Measurements from ENCODE around the gene ISM2.

The ISM2 gene

GRCh38 chr14:77459072-77459723 is 39.4 kb downstream of the ISM2 start:
- DNase-seq, result peak; percentile 81

- DNase-seq, result peak; percentile 67
Observed at GRCh38 chr14:77458249-77458950, 40.2 kb downstream of the ISM2 start.

DNA sequence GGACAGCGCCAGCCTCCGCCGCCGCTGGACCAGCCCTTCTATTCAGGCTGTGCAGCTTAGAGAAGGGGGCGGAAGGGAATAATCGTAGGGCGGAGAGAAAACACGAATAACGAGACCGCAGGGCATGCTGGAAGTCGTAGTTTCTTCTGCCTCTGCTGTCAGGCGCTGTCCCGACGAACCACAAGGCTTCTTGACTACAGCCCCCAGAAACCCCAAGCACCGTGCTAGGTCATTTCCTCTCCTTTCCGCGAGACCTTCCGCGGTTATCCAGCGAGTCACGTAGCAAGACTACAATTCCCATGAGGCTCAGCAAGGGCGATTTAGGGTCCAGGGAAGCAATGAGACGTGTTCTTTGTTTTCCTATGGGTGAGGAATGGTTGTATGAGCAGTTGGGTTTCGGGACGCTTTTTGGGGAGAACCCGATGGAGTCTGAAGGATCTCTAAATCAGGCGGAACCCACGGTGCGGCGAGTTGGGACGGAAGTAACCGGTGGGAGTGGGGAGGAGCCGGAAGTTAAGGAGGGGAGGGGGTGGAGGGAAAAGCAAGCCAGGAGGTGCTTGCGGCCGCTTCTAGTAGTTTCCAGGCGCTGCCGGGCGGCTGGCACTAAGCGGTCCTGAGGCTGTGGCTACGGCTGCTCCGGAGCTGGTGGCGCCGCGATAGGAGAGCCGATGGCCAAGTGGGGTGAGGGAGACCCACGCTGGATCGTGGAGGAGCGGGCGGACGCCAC is 40.9 kb downstream of the ISM2 start, which contains the start of the genes AHSA1 and VIPAS39:
TSS of gene AHSA1 (plus strand) at position 572 of the 727 bp plus-strand sequence. CDS start at position 669, 97 bp downstream.
TSS of gene VIPAS39 (minus strand) at position 80 of the 727 bp plus-strand sequence. CDS start 3,499 bp downstream, outside the sequence.
- peak; percentile 100 for DNase-seq

DNA sequence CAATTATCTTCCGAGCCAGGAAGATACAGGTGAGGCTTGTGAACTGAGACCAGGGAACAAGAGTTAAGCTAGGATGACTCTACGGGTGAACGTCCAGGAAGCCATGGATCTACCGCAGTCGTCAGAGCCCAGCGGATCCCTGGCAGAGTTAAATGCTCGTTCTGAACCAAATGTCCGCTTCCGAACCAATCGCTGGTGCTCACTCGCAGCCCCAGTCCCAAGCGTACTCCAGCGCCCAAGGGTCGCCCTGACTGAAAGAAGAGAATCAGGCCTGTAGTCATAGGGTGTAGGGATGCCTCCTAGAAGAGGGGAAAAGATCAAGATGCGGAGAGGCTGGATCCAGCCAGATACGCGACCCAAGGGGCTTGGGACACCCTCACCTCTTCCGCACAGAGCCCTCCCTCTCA is 41.5 kb downstream of the ISM2 start:
- DNase-seq, result peak; percentile 69

DNA sequence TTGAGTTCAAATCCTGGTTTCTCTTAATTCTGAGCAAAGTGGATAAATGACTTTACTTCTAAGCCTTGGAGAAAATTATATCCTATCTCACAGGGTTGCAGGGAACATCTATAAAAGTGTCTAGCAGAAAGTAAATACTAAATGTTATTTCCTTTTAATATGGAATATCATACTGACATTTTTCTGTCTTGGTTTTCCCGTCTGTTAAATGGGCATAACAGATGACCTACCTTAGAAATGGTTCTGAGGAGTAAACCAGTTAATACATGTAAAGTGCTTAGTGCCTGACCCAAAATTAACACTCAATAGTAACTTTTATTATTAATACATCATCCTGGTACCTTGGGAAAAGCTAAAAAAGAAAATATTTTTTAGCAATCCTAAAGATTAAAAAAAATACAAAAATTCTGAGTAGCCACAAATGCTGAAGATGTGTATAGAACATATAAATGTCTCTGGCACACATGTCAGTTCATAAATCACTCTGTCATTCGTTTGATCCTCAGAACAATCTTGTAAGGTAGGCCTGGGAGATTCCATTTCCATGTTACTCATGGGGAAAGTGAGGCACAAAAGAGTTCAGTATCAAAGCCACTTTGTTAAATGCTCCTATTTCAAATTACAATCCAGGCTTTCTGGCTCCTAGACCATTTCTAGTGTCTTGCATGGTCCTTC is 42.5 kb downstream of the ISM2 start:
- DNase-seq, result no peak

DNA sequence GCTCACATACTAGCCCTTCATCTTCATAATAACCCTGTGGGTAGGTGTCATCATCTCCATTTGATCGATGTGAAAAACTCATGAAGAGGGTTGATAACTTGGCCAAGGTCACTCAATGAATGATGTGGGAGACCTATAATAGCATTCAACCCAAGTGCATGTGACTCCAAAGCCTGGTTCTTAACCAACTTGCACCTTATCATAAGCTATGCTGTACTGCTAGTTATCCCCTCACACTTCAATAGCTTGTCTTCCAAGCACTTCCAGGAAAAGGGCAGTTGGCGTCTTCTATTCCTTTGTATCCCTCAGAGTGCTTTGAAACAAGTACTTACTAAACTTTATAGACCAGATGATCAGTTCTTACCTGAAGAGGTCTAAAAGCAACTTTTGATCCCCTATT is 56.4 kb downstream of the ISM2 start:
- DNase-seq, result no peak

- no peak for DNase-seq
Observed at GRCh38 chr14:77439861-77440260, 58.8 kb downstream of the ISM2 start.

DNA sequence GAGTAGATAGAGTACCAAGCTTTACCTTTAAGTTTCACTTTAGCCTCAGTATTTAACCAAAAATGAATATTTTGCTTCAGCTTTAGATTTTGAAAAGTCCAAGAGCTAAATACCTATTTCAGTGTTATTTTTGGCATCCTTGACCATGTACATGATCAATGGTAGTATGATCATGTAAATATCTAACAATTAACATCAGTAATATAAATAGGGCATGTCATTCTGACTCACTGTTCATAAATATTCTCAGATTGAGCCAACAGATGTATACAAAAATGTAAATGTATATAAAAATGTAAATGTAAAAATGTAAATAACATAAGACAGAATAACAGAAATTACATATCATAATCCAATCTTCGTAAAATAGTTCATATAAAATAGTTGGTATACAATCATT is 60.0 kb downstream of the ISM2 start:
- no peak for DNase-seq

GRCh38 chr14:77436042-77436441 is 62.6 kb downstream of the ISM2 start:
- no peak for DNase-seq

GRCh38 chr14:77426396-77426795 is 72.2 kb downstream of the ISM2 start:
- DNase-seq, result no peak

DNA sequence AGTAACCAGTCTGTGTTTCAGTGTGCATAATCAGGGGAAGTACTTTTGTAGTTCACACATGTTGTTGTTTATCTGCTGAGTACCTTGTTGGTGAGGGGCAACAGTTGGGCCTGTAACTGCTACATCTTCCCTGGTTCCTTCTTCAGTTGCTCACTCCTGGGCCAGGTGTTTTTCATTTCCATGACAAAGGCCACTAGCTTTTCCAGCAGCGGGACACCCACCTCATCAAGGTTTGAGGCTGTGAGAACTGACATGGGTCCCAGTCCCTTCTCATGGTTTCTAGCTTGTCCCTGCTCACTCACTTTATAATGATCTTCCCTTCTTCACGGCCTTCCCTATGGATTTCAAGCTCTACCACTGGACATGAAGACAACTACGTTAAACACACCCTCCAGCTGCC is 73.8 kb downstream of the ISM2 start:
- no peak for DNase-seq

Data from NCI-H69 (cell line).